Measurements from ENCODE around the gene SH3TC1. TPM values are rescaled to one million over a fixed set of nuclear protein-coding genes. Genes with fewer than 3 reads are reported as not detected.

Gene SH3TC1
- total and polyA plus RNA-seq, 2 of the 13 experiments (the other 11 are each of a cell fraction or from before 2014, with no cell fraction given), result 14.9 to 21.8 TPM

GRCh38 chr4:8269535-8270417 is 70.7 kb downstream of the SH3TC1 start, which contains the start of gene HTRA3:
Gene HTRA3, plus strand, starts transcription at chr4:8269754. Its CDS starts 215 bp downstream, at chr4:8269969.
- CTCF ChIA-PET (ENCODE audit: low intra/inter-chr PET ratio, low total read pairs), result no interaction called here
- POLR2A ChIA-PET, result no interaction called here
- Histone ChIP-seq H3K27ac (ENCODE audit: extremely low read length, insufficient read depth, low read length) (no peak within 1 kb of the TSS), H3K36me3 (replicated peaks in 1 of 2; ENCODE audit: control insufficient read depth in 1 of 2, insufficient read depth in 2 of 2, low read length in 2 of 2) (no peaks in the 10 kb centered on the region), H3K4me1 (ENCODE audit: insufficient read depth, low read length) (peaks cover 14% of the 10 kb centered on the region), H3K4me3 (replicated peaks in 1 of 3; ENCODE audit: insufficient read depth in 1 of 3, low read depth in 2 of 3, low read length in 3 of 3) (peak within 1 kb of the TSS in 2 of 3 experiments; percentile 29 to 52; a peak in 3 of 6 replicates), H4K20me1 (ENCODE audit: insufficient read depth, low read length) (no peaks in the 10 kb centered on the region), H3K79me2 (ENCODE audit: insufficient read depth, low read length) (no peaks in the 10 kb centered on the region), H3K9me3 (ENCODE audit: low read length) (no peaks in the 10 kb centered on the region), H3K9ac (ENCODE audit: insufficient read depth, low read depth, low read length) (no peak within 1 kb of the TSS), H2AFZ (ENCODE audit: low read length) (no peak within 1 kb of the TSS), H3K4me2 (ENCODE audit: low read depth, low read length) (peak within 1 kb of the TSS; percentile 63), H3K27me3 (ENCODE audit: control insufficient read depth in 1 of 2, insufficient read depth in 2 of 2, low read length in 2 of 2) (peaks cover 12 to 58% of the 10 kb centered on the region in 2 experiments)
- in situ Hi-C loops (cut with HindIII; ENCODE audit: extremely low pct_ligation_motif_present, low pct_unique_long_range_greater_than_20kb), result loop anchor here (5.0 kb wide), 1 partner anchor 133 kb away; no protein-coding TSS in a partner anchor
- peak; percentile 49 for ATAC-seq
- DNase-seq (ENCODE audit: low spot score), result no peak
- 33% methylated on average over 10 of the region's 111 CpGs for WGBS (ENCODE audit: low lambda C conversion rate)
- FAIRE-seq, result no peak
- BruUV-seq (replicated peaks), result no TSS peak
- intact Hi-C loops (cut with micrococcal nuclease; ENCODE audit: unreplicated experiment), result no loop called here
- TF ChIP-seq HMGA1 (CRISPR knock-in tag; conservative IDR thresholded peaks at IDR 0.05), result no peak
- peak; percentile 49 for TF ChIP-seq ZNF687 (CRISPR knock-in tag; IDR thresholded peaks at IDR 0.05)
- 0 out of 2 replicates have a peak, but pooled peaks have one; percentile 19 for TF ChIP-seq SAP130 (CRISPR knock-in tag; IDR thresholded peaks at IDR 0.05; ENCODE audit: low read depth)
- TF ChIP-seq ZFP91 (CRISPR knock-in tag; IDR thresholded peaks at IDR 0.05; ENCODE audit: borderline replicate concordance), result peak; percentile 36; the same call in 1 of the 2 replicates
- TF ChIP-seq ARID3A (IDR thresholded peaks at IDR 0.05; ENCODE audit: low read depth, low read length), result no peak
- 0 out of 2 replicates have a peak, but pooled peaks have one; percentile 8 for TF ChIP-seq ATF7-NPFF (CRISPR knock-in tag; IDR thresholded peaks at IDR 0.05; ENCODE audit: low read depth)
- 0 out of 2 replicates have a peak, but pooled peaks have one; percentile 39 for TF ChIP-seq ZNF790 (CRISPR knock-in tag; IDR thresholded peaks at IDR 0.05; ENCODE audit: borderline replicate concordance)
- peak; percentile 49 for TF ChIP-seq HNRNPLL (IDR thresholded peaks at IDR 0.05; ENCODE audit: low read depth, low read length, poor library complexity, severe bottlenecking)
- TF ChIP-seq ZNF800 (CRISPR knock-in tag; IDR thresholded peaks at IDR 0.05), result peak; percentile 55; the same call in 1 of the 2 replicates
- TF ChIP-seq ZFY (CRISPR knock-in tag; IDR thresholded peaks at IDR 0.05), result 0 out of 2 replicates have a peak, but pooled peaks have one; percentile 35

Data from HepG2 (cell line).